Stimulated activated CD8-positive, alpha-beta memory T cell treated with anti-CD3 and anti-CD28 coated beads, Interleukin-15, amount 100 ng/mL, for 48 hours (primary cell): Measurements from ENCODE around the gene CYTIP.

Source experiments
- DNase-seq, 2 donors: peaks; one replicate each; pipeline ENCODE4 v3.0.0-alpha.2; 2020; ENCODE audit warnings: low read depth in 2 of 2

The CYTIP gene

DNA sequence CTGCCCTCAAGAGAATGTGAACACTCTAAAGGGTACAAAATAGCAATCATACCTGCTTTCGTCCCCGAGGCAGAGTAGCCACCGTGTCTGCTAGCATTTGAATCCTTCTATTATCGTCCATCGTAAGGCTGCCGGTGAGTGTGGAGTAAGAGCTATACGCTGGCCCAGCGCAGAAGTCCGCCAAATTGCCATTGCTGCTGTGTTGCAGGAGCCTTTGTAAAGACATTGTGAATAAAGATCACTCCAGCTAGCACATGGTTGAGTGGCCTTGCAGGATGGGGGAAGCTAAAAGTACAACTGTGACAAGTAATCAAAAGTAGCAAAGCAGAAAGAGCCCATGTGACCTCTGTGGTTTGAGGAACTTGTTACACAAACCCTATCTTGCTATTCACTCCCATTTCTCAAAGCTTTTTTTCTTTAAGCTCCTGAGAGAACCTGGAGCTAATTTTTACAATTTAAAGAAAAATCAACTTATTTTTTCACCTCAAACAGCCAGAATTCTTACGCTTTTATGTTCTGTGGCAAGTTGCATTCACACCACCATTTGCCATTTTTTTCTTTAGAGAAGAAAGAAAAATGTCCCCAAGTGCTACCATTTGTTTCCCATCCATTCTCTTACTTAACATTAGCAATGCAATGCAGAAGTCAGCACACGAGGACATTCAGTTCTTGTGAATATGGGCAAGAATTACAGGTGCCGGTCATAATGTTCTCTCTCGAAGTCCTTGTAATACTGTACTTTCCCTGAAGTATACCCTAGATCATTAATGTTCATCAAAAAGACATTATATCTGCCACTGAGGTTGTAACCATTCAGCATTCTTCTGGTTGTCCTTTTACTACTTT, at the start of gene CYTIP:
CYTIP (minus strand) TSS at position 295 of the 846 bp plus-strand sequence; CDS start at position 226, 69 bp downstream.
- peak in 1 of 2 donors; percentile 52 for DNase-seq

DNA sequence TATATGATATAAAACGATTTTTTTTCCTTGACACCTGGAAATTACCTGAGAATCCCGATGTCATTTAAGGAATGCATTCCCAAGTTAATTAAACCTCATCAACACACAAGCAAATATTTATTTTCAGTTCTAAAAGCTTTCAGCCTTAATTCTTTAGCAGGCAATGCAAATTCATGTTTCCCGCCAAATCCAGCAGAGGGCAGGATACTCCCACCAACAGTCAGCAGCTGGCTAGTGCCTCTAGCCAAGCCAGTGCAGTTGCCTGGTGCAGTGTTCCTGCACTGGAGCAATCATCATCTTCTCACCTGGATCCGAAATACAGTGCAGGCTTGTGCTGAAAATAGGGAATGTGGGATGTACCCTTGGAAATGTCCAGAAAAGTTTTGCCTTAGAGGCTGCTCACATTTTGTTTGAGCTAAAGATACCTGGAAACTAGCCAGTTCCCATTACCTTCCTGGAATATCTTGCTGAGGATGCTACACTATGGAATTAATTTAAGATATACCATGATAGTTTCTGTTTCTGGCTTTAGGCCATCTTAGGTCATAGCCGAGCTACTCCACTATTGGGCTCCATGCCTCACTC, 48.4 kb upstream of the CYTIP start:
- peak; percentile 59 to 63 for DNase-seq

GRCh38 chr2:157489983-157490382, 46.1 kb upstream of the CYTIP start:
- no peak for DNase-seq

GRCh38 chr2:157488877-157489276, 45.0 kb upstream of the CYTIP start:
- DNase-seq: no peak

GRCh38 chr2:157487747-157488146, 43.9 kb upstream of the CYTIP start:
- no peak for DNase-seq

DNA sequence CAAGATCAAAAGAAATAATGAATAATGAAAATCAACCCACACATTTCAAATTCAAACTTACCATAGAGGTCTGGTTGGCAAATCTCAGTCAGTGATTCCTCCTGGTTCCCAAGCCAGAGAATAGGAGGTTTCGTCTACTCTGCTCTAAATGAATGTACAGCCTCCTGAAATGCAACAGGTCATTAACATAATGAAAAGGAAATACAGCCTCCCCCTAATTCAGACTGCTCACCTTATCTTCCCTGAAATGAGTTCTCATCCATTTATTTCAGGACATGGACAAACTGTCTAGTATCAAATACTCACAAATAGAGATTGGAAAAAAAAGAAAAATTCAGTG, 43.4 kb upstream of the CYTIP start:
- no peak for DNase-seq

DNA sequence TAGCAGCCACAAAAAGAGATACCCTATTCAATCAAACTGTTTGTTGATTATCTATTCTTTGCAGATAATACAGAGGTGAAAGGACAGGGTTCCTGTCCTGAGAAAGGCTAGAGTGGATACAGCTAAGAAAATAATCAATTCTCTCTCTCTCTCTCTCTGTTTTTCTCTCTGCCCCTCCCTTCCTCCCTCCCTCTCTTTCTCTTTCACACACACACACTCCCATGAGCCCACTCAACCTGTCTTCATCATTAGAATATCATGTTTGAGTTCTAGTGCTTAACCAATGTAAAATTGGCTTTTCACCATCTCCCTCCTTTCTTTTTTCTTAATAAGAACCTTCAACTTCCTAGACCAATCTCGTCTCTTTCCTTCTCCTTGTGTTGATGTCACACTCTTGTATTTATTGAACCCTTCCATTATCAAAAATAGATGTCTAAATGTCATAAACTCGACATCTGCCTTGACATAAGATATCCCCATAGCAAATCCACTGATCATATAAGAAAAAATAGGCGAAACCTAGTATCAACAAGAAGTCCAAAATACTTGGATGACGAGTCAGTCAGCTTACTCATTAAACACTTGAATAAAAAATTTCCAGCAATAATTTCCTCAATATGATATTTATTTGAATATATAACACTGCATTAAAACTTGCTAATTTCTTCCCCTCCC, 42.8 kb upstream of the CYTIP start:
- DNase-seq: no peak

DNA sequence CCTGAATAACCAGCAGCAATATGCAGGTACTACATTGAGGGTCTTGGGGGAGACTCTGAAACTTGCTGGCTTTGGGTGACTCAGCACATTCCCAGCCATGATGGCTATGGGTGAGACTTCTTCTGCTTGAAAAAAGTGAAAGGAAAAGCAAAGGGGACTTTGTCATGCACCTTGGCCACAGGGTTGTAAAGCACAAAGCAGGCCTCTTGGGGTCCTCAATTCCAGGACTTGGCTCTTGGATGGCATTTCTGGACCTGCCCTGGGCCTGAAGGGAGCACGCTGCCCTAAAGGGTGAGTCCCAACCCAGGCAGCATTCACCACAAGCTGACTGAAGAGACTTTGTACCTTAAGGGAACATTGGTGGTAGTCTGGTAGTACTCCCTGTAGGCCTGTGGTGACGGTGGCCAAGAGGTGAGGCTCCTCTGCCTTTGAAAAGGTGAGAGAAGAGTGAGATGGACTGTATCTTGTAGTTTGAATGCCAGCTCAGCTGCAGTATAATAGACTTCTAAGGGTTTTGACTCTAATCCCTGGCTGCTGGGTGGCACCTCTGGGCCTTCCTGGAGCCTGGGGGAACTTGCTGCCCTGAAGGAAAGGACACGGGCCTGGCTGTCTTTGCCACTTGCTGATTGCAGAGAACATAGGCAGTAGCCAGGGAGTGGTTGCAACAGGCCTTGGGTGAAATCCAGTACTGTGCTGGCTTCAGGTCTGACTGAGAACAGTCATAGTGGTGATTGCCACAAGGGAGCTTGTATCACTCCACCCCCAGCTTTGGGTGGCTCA, 36.5 kb upstream of the CYTIP start:
- DNase-seq: peak in 1 of 2 donors; percentile 55

- DNase-seq: no peak
These were observed 35.5 kb upstream of the CYTIP start for GRCh38 chr2:157479081-157480027.

GRCh38 chr2:157477919-157478318, 34.0 kb upstream of the CYTIP start:
- no peak for DNase-seq

DNA sequence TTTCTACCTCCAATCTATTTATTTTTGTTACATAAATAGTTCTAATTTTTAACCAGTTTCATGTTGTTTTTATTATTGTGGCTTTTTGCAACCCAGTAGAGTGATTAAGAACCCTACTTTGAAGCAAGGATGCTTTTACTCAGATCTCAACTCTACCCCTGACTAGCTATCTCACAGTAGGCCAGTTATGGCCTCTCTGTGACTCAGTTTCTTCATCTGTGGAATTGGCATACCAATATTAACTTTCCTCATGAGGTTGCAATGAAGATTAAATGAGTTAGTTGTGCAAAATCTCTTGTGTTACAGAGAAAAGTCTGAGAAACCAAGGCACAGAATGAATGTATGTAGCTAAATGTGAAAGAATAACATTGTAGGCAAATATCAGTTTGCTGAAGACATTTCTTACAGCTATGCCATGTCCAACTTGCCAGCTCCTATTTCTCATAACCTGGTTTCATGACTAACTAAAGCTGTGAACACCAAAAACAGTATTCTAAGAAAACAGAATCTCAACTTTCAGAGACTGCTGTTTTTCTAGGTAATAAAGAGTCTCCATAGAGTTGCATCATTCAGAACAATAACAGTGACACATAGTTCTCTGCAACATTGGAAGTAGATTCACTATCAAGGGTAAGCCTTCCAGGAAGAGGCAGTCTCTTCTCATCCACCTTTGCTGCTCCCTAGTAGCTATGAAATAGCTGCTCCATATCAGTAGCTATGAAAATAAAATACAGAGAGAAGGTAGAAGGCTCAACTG, 33.2 kb upstream of the CYTIP start:
- DNase-seq: no peak

DNA sequence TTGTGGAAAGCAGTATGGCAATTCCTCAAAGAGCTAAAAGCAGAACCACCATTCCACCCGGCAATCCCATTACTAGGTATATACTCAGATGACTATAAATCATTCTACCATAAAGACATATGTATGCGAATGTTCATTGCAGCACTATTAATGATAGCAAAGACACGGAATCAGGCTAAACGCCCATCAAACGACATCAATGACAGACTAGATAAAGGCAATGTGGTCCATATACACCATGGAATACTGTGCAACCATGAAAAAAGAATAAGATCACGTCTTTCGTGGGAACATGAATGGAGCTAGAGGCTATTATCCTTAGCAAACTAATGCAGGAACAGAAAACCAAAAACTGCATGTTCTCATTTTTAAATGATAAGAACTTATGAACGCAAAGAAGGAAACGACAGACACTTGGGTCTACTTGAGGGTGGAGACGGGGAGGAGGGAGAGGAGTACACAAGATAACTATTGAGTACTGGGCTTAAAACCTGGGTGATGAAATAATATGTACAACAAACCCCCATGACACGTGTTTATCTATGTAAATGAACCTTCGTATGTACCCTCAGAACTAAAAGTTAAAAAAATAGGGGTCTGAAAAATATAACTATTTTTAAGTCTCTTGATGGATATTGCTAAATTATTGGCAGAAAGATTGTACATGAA, 32.0 kb upstream of the CYTIP start:
- DNase-seq: no peak

- DNase-seq: no peak
These were observed 29.7 kb upstream of the CYTIP start for GRCh38 chr2:157473581-157473980.

GRCh38 chr2:157471078-157471477, 27.2 kb upstream of the CYTIP start:
- DNase-seq: no peak

- no peak for DNase-seq
These were observed 26.4 kb upstream of the CYTIP start for GRCh38 chr2:157470321-157470720.

GRCh38 chr2:157469726-157470125, 25.8 kb upstream of the CYTIP start:
- no peak for DNase-seq

- no peak for DNase-seq
These were observed 25.2 kb upstream of the CYTIP start for GRCh38 chr2:157468931-157469708.

DNA sequence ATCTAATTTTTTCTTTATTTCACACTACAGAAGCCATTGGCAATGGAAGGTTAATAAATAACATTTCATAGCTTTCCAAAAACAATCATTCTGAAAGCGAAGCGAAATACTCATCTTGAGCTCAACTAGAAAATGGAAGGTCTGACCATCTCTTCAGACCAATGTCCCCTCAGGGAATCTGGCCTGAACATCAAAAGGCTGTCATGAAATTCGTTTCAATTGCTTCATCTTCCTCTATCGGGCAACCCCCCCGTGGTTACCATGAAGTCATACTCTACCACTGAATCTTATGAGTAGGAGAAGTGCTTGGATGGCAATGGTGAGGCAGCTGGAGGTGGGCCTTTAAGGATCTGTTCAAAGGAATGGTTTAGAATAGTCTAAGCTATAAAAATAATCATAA, 22.9 kb upstream of the CYTIP start:
- DNase-seq: no peak

DNA sequence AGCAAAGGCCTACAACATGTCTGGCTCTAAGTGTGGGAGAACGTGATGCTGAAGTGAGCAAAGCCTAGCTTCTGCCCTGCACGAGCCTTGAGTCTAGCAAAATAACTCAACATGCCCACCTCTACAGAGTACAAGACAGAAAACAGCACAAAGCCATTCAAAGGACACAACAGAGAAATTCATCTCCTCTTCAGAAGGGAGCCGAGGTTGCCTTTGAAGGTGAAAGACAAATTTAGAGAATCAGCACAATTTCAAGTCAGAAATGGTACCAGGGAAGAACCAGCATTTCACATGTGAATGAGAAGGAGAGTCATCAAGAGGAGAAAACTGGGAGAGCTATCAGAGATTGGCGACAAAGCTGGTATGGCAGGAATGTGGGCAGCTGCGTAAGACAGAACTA, 21.7 kb upstream of the CYTIP start:
- no peak for DNase-seq
